Neuron (in vitro differentiated cells): Measurements from ENCODE around the gene SOX2.
"Not testable (repeated sequence)": the region's sequence is repeated elsewhere in the genome, so short reads cannot be mapped to it uniquely, and the experiment has no call there.

Experiments
- H2AFZ ChIP-seq: one replicate; pipeline ENCODE4 v1.6.1; 2013; ENCODE audit warnings: low read depth, mild to moderate bottlenecking, inconsistent platforms, low read length, moderate library complexity
- H3K27me3 ChIP-seq: one replicate; pipeline ENCODE4 v1.6.1; 2013; ENCODE audit warnings: low read length; ENCODE audit not compliant: insufficient read depth
- H3K36me3 ChIP-seq: one replicate; pipeline ENCODE4 v1.6.1; 2013; ENCODE audit warnings: low read length; ENCODE audit not compliant: insufficient read depth
- H3K4me1 ChIP-seq: one replicate; pipeline ENCODE4 v1.6.1; 2013; ENCODE audit warnings: low read length; ENCODE audit not compliant: insufficient read depth
- H3K4me3 ChIP-seq: 2 replicates; pipeline ENCODE4 v1.5.1; 2013; ENCODE audit warnings: mild to moderate bottlenecking, low read length, moderate library complexity
- H3K9me3 ChIP-seq: one replicate; pipeline ENCODE4 v1.6.1; 2013; ENCODE audit warnings: low read length

Gene SOX2

DNA sequence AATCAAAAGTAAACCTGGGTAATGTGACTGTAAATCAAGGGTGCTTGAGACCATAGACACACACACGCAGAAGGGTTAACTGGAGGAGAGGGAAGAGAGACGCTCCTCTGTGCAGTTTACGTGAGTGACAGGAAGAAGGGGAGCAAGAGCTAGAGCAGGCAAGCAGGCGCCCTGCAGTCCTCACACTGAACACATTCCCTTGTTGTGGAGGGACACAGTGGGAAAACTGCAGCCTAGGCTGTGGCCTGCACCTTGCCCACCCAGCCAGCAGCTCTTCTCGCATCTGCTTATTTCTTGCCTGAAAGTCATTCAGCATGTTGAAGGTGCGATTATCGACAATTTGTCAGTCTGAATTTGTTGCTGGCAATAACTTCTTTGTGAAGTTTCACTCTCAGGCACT is 24.2 kb downstream of the SOX2 start:
- Histone ChIP-seq H3K27me3 (no peaks in the 10 kb centered on the region), H3K4me1 (peaks cover 47% of the 10 kb centered on the region), H3K4me3 (no peak overlapping the region), H3K9me3 (no peaks in the 10 kb centered on the region), H2AFZ (no peak overlapping the region), H3K36me3 (peaks cover 42% of the 10 kb centered on the region)

DNA sequence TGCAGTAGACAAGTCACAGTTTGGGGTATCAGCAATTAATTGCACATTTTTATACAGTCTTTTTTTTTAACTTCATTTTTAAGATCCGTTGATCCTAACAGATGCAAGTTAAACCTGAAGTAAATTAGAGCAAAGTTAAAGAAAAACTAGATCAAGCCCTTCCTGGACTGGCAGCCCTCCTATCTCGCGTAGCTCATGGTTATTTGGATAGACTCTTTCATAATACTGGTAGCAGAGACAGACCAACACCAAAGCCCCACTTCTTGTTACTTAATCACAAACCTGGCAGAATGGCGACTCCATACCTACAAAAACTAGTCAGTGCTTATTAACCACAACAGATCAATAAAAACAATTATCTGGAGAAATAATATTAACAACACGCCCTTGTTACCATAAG is 26.8 kb downstream of the SOX2 start:
- H3K4me1 ChIP-seq: peaks cover 60% of the 10 kb centered on the region
- no peaks in the 10 kb centered on the region for H3K27me3 ChIP-seq
- no peak overlapping the region for H2AFZ ChIP-seq
- H3K36me3 ChIP-seq: peaks cover 35% of the 10 kb centered on the region
- no peak overlapping the region for H3K4me3 ChIP-seq
- no peaks in the 10 kb centered on the region for H3K9me3 ChIP-seq

DNA sequence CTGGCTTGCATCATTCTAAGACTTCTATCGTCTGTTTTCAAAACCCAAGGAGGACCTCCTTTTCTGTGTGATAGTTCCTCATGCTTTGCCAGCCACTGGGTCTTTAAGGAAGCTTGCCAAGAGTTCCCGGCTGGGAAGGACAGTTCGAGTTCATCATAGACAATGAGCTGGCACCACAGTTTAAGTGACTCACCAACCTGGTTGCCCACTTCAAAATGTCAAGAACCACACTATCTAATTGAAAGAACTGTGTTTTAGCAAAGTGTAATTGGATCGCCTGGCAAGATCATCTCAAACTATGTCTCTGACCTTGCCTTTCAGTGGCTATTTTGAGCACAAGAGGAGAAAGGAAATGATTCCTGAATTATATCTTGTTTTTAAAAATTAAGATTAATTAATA is 27.9 kb downstream of the SOX2 start:
- H3K4me3 ChIP-seq: no peak overlapping the region
- H3K9me3 ChIP-seq: no peaks in the 10 kb centered on the region
- no peak overlapping the region for H2AFZ ChIP-seq
- H3K27me3 ChIP-seq: no peaks in the 10 kb centered on the region
- H3K4me1 ChIP-seq: peaks cover 54% of the 10 kb centered on the region
- H3K36me3 ChIP-seq: peaks cover 32% of the 10 kb centered on the region

DNA sequence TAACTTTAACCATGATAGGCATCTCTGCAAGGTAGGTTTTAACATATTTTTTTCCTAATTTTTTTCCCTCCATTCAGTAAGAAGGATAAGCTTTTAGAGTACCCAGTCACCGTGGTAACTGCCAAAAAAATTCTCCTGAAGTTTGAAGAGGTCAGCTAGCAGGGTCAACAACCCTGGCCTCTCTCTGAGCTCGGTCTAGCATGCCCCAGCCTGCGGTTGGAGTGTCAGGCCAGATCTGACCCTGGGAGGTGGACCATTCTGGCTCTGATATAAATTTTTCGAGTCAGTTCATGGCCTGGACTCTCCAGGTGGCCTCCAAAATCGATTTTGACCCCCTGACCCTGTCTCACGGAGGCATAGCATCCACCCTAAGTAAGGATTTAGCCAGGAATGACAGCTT is 29.7 kb downstream of the SOX2 start:
- Histone ChIP-seq H2AFZ (no peak overlapping the region), H3K27me3 (no peaks in the 10 kb centered on the region), H3K4me3 (no peak overlapping the region), H3K4me1 (peaks cover 39% of the 10 kb centered on the region), H3K9me3 (no peaks in the 10 kb centered on the region), H3K36me3 (peaks cover 33% of the 10 kb centered on the region)

DNA sequence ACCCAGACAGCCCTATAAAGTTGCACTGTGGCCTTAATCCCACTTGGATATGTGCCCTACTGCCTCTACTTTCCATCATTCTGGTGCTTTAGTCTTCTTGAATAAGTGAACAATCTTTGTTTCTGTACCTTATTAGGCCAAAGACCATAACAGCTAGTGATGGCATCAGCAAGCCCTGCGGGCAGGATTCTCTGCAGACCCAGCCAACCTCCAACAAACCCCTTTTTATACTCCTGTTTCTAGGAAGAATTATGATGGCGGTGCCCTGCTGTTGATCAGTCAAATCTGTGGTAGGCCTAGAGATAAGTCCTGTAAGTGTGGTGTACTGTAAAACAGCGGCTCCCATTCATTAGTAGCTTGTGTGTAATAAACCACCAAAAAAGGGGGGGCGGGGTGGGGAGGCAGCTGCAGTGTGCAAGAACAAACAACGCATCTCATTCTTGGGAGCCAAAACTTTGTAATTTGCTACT is 40.5 kb downstream of the SOX2 start:
- Histone ChIP-seq H2AFZ (no peak overlapping the region), H3K27me3 (no peaks in the 10 kb centered on the region), H3K36me3 (no peaks in the 10 kb centered on the region), H3K4me3 (no peak overlapping the region), H3K9me3 (no peaks in the 10 kb centered on the region), H3K4me1 (peaks cover 47% of the 10 kb centered on the region)

DNA sequence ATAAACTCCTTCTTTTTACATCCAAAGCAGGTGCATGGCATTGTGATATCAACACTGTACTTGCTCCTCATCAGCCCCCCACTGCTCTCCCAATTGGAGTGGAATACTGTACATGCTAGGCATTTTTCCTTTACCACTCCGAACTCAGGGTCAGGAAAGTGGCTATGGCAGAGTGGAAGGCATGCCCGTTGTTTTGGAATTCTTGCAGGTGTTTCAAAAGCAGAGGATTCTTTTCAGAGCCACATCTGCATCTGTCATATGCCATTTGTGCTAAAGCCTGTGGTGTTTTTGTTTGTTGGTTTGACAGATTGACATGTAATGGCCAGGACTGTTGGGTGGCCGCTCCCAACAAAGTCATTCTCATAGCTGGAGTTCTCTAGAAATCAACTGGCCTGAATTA is 41.7 kb downstream of the SOX2 start:
- Histone ChIP-seq H3K4me1 (peaks cover 59% of the 10 kb centered on the region), H3K27me3 (no peaks in the 10 kb centered on the region)

DNA sequence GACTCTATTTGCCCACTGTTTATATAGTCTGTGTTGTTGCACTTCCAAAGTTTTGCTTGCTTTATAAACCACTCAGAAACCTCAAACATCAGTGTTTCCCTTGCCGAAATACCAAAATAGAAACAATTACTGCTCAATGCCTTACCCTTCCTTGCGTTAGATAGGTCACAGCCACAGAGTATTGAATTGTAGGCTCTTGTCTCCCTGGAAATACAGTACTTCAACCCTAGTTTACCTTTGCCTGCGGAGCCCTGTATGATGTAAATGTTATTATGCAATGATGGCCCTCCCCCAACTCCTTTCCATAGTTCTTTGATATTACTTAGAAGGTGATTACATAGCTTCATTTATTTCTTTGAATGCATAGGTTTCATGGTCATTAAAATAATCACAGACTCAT is 44.2 kb downstream of the SOX2 start:
- no peak overlapping the region for H2AFZ ChIP-seq
- H3K36me3 ChIP-seq: no peaks in the 10 kb centered on the region
- no peaks in the 10 kb centered on the region for H3K27me3 ChIP-seq
- no peaks in the 10 kb centered on the region for H3K9me3 ChIP-seq
- H3K4me3 ChIP-seq: peak overlapping the region; percentile 55
- H3K4me1 ChIP-seq: peaks cover 62% of the 10 kb centered on the region

More for the DNA sequence above, 41.7 kb downstream of the SOX2 start:
- no peak overlapping the region for H2AFZ ChIP-seq
- H3K9me3 ChIP-seq: no peaks in the 10 kb centered on the region
- H3K4me3 ChIP-seq: peak overlapping the region; percentile 55
- H3K36me3 ChIP-seq: no peaks in the 10 kb centered on the region

DNA sequence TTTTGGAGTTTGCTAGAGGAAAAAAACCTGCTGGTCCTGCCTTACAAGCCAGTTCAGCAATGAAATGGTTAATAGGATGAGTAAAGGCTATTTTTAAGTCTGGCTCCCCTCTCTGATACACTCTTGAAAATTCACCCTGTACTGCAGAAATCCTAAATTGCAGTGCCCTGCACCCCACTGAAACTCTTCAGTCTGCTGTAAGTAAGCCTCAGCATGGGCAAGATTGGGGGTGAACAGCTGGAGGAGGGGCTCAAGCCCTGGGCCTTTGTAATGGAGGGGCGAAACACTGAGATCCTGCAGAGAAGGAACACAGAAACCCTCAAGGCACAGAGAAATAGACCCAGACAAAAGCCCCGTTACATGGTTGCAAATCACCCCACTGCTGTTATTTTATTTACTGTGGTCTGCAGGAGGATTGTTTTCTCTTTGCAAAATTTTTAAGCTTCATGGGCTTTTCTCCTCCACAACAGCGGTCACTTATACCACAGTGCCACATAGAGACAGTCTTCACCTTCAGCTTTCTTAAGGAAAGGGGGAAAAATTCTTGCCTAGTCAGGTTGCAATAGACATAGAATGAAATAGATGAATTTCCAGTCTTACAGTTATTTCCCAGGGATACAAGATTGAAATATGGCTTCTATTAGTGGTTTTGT is 45.0 kb downstream of the SOX2 start:
- peaks cover 61% of the 10 kb centered on the region for H3K4me1 ChIP-seq
- H3K4me3 ChIP-seq: peak overlapping the region; percentile 55
- H2AFZ ChIP-seq: no peak overlapping the region
- H3K9me3 ChIP-seq: no peaks in the 10 kb centered on the region
- H3K27me3 ChIP-seq: no peaks in the 10 kb centered on the region
- H3K36me3 ChIP-seq: no peaks in the 10 kb centered on the region

DNA sequence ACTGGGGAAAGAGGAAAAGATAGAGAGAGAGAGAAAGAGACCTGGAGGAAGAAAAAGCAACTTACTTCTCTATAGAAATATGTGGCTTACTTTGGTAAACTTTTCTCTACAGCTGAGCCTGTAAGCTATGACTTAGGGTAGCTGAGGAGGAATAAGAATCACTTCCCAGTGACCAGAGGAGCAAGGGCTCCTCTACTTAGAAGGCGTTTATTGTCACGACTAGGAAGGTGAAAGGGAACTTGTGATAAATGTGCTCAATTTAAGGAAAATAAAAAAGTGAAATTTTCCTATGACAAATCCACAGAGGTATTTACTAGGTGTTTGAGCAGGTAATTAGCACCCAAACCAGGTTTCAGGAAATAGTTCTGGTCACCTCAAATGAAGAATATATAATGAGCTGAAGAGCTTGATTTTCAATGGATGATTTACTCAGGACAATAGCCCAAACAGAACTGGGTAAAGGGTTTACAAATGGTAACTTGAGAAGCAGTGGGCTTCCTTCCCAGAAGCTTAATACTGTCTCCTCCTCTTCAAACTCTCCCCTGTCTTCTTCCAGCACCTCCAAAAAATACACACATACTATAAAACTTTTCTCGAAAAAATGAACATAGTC is 46.1 kb downstream of the SOX2 start:
- Histone ChIP-seq H3K4me3 (peak overlapping the region; percentile 55), H3K27me3 (no peaks in the 10 kb centered on the region), H3K36me3 (no peaks in the 10 kb centered on the region), H2AFZ (no peak overlapping the region), H3K9me3 (no peaks in the 10 kb centered on the region), H3K4me1 (peaks cover 54% of the 10 kb centered on the region)

DNA sequence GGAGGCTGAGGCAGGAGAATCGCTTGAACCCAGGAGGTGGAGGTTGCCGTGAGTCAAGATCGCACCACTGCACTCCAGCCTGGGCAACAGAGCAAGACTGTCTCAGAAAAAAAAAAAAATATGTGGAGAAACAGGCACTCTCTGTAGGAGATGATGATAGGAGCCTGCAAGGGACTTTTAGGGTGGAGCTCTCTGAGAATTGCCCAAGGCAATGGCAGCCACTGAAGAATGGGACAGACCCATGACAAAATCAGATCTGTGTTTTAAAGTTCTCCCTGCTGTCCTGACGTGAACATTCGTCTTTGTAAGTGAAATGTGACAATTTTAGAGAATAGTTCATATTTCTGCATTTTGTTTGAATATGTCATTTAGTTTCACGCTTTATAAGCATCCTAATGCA is 50.2 kb downstream of the SOX2 start:
- Histone ChIP-seq H3K4me1 (peaks cover 24% of the 10 kb centered on the region), H3K4me3 (no peak overlapping the region), H3K36me3 (no peaks in the 10 kb centered on the region), H2AFZ (no peak overlapping the region), H3K9me3 (no peaks in the 10 kb centered on the region), H3K27me3 (no peaks in the 10 kb centered on the region)

DNA sequence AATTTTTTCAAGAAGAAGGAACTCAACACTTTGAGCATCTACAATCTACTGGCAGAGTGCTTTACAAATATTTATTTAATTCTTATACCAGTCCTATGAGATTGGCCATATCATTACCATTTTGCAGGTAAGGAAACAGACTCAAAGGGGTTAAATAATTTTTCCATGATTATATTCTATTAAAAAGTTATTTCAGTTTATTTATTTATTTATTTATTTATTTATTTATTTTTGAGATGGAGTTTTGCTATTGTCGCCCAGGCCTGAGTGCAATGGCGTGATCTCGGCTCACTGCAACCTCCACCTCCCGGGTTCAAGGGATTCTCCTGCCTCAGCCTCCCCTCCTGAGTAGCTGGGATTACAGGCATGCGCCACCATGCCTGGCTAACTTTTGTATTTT is 52.3 kb downstream of the SOX2 start:
- not testable (repeated sequence) for H2AFZ ChIP-seq, H3K4me3 ChIP-seq, H3K9me3 ChIP-seq, H3K36me3 ChIP-seq, H3K27me3 ChIP-seq, H3K4me1 ChIP-seq
